Prostate gland (tissue), 2 donors: ENCODE data around the gene BPIFB3.

Source experiments
- CTCF ChIP-seq, 4 experiments: fragments of 200-600 bp in 2 of 4; fragments of 450-650 bp in 2 of 4; sonication (generic) in 2 of 4; IDR thresholded peaks; 1 replicate in 3 of 4; 2 replicates in 1 of 4; pipeline ENCODE4 v1.5.1; 2016 to 2019; ENCODE audit warnings: antibody characterized with exemption in 4 of 4, mild to moderate bottlenecking in 2 of 4, moderate library complexity in 2 of 4
- POLR2AphosphoS5 ChIP-seq: sonication (generic); formaldehyde crosslinking; IDR thresholded peaks from one replicate; pipeline ENCODE4 v1.6.1; 2017; ENCODE audit warnings: antibody characterized with exemption

DNA sequence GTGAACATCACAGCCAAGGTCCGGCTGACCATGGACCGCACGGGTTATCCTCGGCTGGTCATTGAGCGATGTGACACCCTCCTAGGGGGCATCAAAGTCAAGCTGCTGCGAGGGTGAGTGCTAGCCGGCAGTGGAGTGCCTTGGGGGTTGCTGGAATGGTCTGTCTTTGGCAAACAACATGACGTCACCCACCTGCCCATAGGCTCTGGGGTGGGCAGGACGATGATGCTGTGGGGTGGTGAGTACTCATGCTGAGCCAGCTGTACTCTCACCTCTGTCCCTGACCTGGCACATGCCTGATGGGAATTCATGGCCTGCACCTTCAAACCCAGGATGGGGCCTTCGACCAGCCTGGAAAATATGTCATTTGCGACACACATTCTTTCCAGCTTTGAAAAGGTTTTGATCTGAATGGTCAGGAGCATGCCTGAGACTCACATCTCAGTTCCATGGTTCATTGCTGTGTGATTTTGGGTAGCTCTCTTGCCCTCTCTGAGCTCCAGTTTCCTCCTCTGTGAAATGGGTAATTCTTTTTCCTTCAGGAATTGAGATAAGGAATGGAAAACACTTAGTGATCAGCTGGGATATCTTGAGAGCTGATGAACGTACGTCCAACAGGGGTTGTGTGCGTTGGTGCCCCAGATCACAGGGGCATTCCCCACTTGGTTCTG, 32.5 kb downstream of the BPIFB3 start:
- TF ChIP-seq CTCF (IDR thresholded peaks at IDR 0.05) (no peak), POLR2AphosphoS5 (no peak)
